HepG2 (cell line): Measurements from ENCODE around the gene PSMB2. TPM values are rescaled to one million over a fixed set of nuclear protein-coding genes. Genes with fewer than 3 reads are reported as not detected.

Source experiments
- AGO2 ChIP-seq: fragments of 200-400 bp; formaldehyde crosslinking; optimal IDR thresholded peaks from 2 replicates; pipeline ENCODE3; 2017; ENCODE audit warnings: mild to moderate bottlenecking, low read depth, low read length, moderate library complexity
- CEBPG ChIP-seq: IDR thresholded peaks from 2 replicates; pipeline ENCODE4 v1.6.1; 2016
- DNMT1 ChIP-seq: sonication (generic); formaldehyde crosslinking; IDR thresholded peaks from 2 replicates; pipeline ENCODE4 v1.5.1; 2020; ENCODE audit warnings: mild to moderate bottlenecking, missing genetic modification reagents
- FOXO4 ChIP-seq: sonication (generic); formaldehyde crosslinking; conservative IDR thresholded peaks from 2 replicates; pipeline ENCODE4 v1.8.1; 2023; ENCODE audit warnings: missing genetic modification reagents
- ISL2 ChIP-seq: sonication (generic); formaldehyde crosslinking; IDR thresholded peaks from 2 replicates; pipeline ENCODE4 v1.5.0; 2020; ENCODE audit warnings: missing genetic modification reagents
- SAFB2 ChIP-seq: sonication (generic); formaldehyde crosslinking; IDR thresholded peaks from 2 replicates; pipeline ENCODE4 v1.5.1; 2020; ENCODE audit warnings: missing genetic modification reagents, low read depth, mild to moderate bottlenecking, borderline replicate concordance
- SNAPC2 ChIP-seq: sonication (generic); formaldehyde crosslinking; IDR thresholded peaks from 2 replicates; pipeline ENCODE4 v1.8.1; 2022; ENCODE audit warnings: mild to moderate bottlenecking, missing genetic modification reagents
- TEAD2 ChIP-seq: sonication (generic); formaldehyde crosslinking; IDR thresholded peaks from 2 replicates; pipeline ENCODE4 v1.9.0; 2021; ENCODE audit warnings: missing genetic modification reagents
- ZMYM2 ChIP-seq: sonication (generic); formaldehyde crosslinking; IDR thresholded peaks from 2 replicates; pipeline ENCODE4 v1.8.0; 2022; ENCODE audit warnings: mild to moderate bottlenecking, missing genetic modification reagents
- ZNF24 ChIP-seq: fragments of 450-650 bp; IDR thresholded peaks from 2 replicates; pipeline ENCODE4 v1.6.1; 2017; ENCODE audit warnings: antibody characterized with exemption, mild to moderate bottlenecking
- ZNF331 ChIP-seq: sonication (generic); formaldehyde crosslinking; IDR thresholded peaks from 2 replicates; pipeline ENCODE4 v1.4.0; 2020; ENCODE audit warnings: missing genetic modification reagents
- ZNF451 ChIP-seq: sonication (generic); formaldehyde crosslinking; IDR thresholded peaks from 2 replicates; pipeline ENCODE4 v1.5.0; 2020; ENCODE audit warnings: mild to moderate bottlenecking, missing genetic modification reagents
- ZNF615 ChIP-seq: sonication (generic); formaldehyde crosslinking; IDR thresholded peaks from 2 replicates; pipeline ENCODE4 v1.5.0; 2020; ENCODE audit warnings: mild to moderate bottlenecking, missing genetic modification reagents, borderline replicate concordance
- ZNF724P ChIP-seq: sonication (generic); formaldehyde crosslinking; IDR thresholded peaks from 2 replicates; pipeline ENCODE4 v1.8.0; 2022; ENCODE audit warnings: missing genetic modification reagents, borderline replicate concordance
- ZNF777 ChIP-seq: sonication (generic); formaldehyde crosslinking; IDR thresholded peaks from 2 replicates; pipeline ENCODE4 v1.4.0; 2020; ENCODE audit warnings: missing genetic modification reagents
- polyA plus RNA-seq, 8 experiments: library from polyadenylated mRNA; depleted of rRNA in 3 of 8; stranded (reverse) in 7 of 8; unstranded in 1 of 8; fragments of >200 nt; fragmentation: Illumina TruSeq in 4 of 8; extraction: Trizol in 4 of 8; gene quantifications; 2 replicates each; pipeline versions ENCODE4 v1.2.1 to v1.2.3, GENCODE V29; 2011 to 2016; ENCODE audit warnings: low read depth in 4 of 8, missing spikeins in 1 of 8, mixed read lengths in 1 of 8; ENCODE audit not compliant: insufficient read depth in 1 of 8
- total RNA-seq, 5 experiments: library from RNA; depleted of rRNA; stranded (reverse); fragments of >200 nt; fragmentation: Illumina TruSeq; extraction: Trizol; gene quantifications; 2 replicates each; pipeline ENCODE4 v1.2.3, GENCODE V29; 2016; ENCODE audit warnings: low read depth in 1 of 5
- TF ChIP-seq, protein P1 (sequence below): sonication (generic); formaldehyde crosslinking; IDR thresholded peaks from 2 replicates; pipeline ENCODE4 v1.5.1; 2020; ENCODE audit warnings: mild to moderate bottlenecking, moderate library complexity, missing genetic modification reagents
- TF ChIP-seq, protein P2 (sequence below): fragments of 450-650 bp; IDR thresholded peaks from 2 replicates; pipeline ENCODE4 v1.6.1; 2017

The PSMB2 gene
- total and polyA plus RNA-seq, 2 of the 13 experiments (the other 11 are each of a cell fraction or from before 2014, with no cell fraction given): 60.6 to 62.2 TPM

DNA sequence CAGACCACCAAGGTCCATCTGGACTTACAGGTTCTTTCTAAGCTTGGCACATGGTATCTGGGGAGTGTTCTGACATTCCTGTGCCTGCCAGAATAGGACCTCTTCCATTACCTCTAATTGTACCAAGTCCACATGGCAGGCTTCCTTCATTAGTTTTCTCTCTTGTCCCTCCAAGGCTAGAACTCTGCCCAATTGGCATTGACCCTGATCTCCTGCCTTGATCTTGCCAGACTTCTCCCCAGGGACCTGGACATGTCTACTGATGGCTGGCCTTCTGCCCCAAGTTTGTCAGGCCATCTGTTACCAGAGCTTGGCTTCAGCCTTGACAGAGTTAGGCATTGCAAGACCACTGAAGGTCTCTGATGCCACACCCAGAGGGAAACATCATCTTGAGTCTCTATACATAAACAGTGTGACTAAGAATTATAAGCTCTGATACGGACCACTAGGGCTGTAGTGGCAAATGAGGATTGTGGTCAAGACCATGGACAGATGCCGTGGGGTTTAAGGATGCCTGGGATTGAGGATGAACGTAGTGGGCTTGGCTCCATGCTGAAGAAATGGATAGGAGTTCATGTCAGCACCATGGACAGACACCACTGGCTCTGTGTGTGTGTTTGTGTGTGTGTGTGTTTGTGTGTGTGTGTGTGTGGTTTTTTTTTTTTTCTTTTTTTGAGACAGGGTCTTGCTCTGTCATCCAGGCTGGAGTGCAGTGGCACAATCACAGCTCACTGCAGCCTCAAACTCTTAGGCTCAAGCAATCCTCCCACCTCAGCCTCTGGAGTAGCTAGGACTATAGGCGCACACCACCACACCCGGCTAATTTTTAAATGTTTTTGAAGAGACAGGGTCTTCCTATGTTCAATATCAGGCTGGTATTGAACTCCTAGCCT is 19.5 kb upstream of the PSMB2 start (continued):
- no peak for TF ChIP-seq ZMYM2
- no peak for TF ChIP-seq AGO2
- no peak for TF ChIP-seq SAFB2 (CRISPR knock-in tag)
- TF ChIP-seq ZNF24: no peak
- TF ChIP-seq SNAPC2 (CRISPR knock-in tag): no peak
- TF ChIP-seq ZNF724P (CRISPR knock-in tag): no peak
- no peak for TF ChIP-seq CEBPG (CRISPR knock-in tag)
- TF ChIP-seq, protein P1, sequence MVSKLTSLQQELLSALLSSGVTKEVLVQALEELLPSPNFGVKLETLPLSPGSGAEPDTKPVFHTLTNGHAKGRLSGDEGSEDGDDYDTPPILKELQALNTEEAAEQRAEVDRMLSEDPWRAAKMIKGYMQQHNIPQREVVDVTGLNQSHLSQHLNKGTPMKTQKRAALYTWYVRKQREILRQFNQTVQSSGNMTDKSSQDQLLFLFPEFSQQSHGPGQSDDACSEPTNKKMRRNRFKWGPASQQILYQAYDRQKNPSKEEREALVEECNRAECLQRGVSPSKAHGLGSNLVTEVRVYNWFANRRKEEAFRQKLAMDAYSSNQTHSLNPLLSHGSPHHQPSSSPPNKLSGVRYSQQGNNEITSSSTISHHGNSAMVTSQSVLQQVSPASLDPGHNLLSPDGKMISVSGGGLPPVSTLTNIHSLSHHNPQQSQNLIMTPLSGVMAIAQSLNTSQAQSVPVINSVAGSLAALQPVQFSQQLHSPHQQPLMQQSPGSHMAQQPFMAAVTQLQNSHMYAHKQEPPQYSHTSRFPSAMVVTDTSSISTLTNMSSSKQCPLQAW (CRISPR knock-in tag): no peak
- TF ChIP-seq ZNF615 (CRISPR knock-in tag): no peak
- no peak for TF ChIP-seq TEAD2
- no peak for TF ChIP-seq ISL2 (CRISPR knock-in tag)
- TF ChIP-seq ZNF331 (CRISPR knock-in tag): no peak
- TF ChIP-seq FOXO4 (CRISPR knock-in tag): no peak
- no peak for TF ChIP-seq ZNF777
- TF ChIP-seq DNMT1 (CRISPR knock-in tag): no peak
- TF ChIP-seq, protein P2, sequence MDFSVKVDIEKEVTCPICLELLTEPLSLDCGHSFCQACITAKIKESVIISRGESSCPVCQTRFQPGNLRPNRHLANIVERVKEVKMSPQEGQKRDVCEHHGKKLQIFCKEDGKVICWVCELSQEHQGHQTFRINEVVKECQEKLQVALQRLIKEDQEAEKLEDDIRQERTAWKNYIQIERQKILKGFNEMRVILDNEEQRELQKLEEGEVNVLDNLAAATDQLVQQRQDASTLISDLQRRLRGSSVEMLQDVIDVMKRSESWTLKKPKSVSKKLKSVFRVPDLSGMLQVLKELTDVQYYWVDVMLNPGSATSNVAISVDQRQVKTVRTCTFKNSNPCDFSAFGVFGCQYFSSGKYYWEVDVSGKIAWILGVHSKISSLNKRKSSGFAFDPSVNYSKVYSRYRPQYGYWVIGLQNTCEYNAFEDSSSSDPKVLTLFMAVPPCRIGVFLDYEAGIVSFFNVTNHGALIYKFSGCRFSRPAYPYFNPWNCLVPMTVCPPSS: no peak
- no peak for TF ChIP-seq ZNF451 (CRISPR knock-in tag)
